GM12891 (cell line): ENCODE data around the gene OR2W3.

Source experiments
- PAX5 ChIP-seq: IDR thresholded peaks from 2 replicates; pipeline ENCODE4 v1.6.1; 2011; ENCODE audit warnings: low read length, moderate library complexity, mild to moderate bottlenecking; ENCODE audit not compliant: insufficient read depth, severe bottlenecking
- POLR2A ChIP-seq: IDR thresholded peaks from 2 replicates; pipeline ENCODE4 v1.6.1; 2011; ENCODE audit warnings: low read depth, low read length, control low read depth
- POLR2AphosphoS5 ChIP-seq: IDR thresholded peaks from 2 replicates; pipeline ENCODE4 v1.6.1; 2011; ENCODE audit warnings: low read depth, low read length, control low read depth
- TAF1 ChIP-seq: IDR thresholded peaks from 2 replicates; pipeline ENCODE4 v1.6.1; 2011; ENCODE audit warnings: low read depth, low read length, control low read depth

GRCh38 chr1:247895976-247896375, 589 bp downstream of the OR2W3 start:
- no peak for TF ChIP-seq POLR2A
- no peak for TF ChIP-seq POLR2AphosphoS5
- no peak for TF ChIP-seq TAF1
- no peak for TF ChIP-seq PAX5
